ENCODE results near the gene YIPF3.

The YIPF3 gene

GRCh38 chr6:43506171-43506570 is 10.6 kb downstream of the YIPF3 start:
- Histone ChIP-seq H3K27me3 (ENCODE audit: insufficient read depth, poor library complexity, severe bottlenecking) (peaks cover 3% of the 10 kb centered on the region), H3K27ac (replicated peaks) (no peak overlapping the region)
- TF ChIP-seq SPI1 (IDR thresholded peaks at IDR 0.05; ENCODE audit: borderline replicate concordance, low read depth) (no peak), REST (IDR thresholded peaks at IDR 0.05; ENCODE audit: insufficient replicate concordance, low read depth) (no peak), GABPA (IDR thresholded peaks at IDR 0.05; ENCODE audit: low read depth) (no peak), POLR2AphosphoS5 (IDR thresholded peaks at IDR 0.05; ENCODE audit: low read depth) (no peak)
- TF ChIP-seq, protein P1, sequence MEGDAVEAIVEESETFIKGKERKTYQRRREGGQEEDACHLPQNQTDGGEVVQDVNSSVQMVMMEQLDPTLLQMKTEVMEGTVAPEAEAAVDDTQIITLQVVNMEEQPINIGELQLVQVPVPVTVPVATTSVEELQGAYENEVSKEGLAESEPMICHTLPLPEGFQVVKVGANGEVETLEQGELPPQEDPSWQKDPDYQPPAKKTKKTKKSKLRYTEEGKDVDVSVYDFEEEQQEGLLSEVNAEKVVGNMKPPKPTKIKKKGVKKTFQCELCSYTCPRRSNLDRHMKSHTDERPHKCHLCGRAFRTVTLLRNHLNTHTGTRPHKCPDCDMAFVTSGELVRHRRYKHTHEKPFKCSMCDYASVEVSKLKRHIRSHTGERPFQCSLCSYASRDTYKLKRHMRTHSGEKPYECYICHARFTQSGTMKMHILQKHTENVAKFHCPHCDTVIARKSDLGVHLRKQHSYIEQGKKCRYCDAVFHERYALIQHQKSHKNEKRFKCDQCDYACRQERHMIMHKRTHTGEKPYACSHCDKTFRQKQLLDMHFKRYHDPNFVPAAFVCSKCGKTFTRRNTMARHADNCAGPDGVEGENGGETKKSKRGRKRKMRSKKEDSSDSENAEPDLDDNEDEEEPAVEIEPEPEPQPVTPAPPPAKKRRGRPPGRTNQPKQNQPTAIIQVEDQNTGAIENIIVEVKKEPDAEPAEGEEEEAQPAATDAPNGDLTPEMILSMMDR (IDR thresholded peaks at IDR 0.05; ENCODE audit: insufficient read depth, low read length) = no peak

GRCh38 chr6:43505718-43506117 is 11.0 kb downstream of the YIPF3 start:
- TF ChIP-seq, protein P1 (IDR thresholded peaks at IDR 0.05; ENCODE audit: insufficient read depth, low read length) = no peak
- no peak for TF ChIP-seq SPI1 (IDR thresholded peaks at IDR 0.05; ENCODE audit: borderline replicate concordance, low read depth)
- no peak for TF ChIP-seq REST (IDR thresholded peaks at IDR 0.05; ENCODE audit: insufficient replicate concordance, low read depth)
- TF ChIP-seq GABPA (IDR thresholded peaks at IDR 0.05; ENCODE audit: low read depth) = no peak
- no peak for TF ChIP-seq POLR2AphosphoS5 (IDR thresholded peaks at IDR 0.05; ENCODE audit: low read depth)
- DNase-seq (ENCODE audit: low read depth in 1 of 2, low spot score in 1 of 2) = no peak
- Histone ChIP-seq H3K27me3 (ENCODE audit: insufficient read depth, poor library complexity, severe bottlenecking) (peaks cover 3% of the 10 kb centered on the region), H3K4me3 (replicated peaks; ENCODE audit: insufficient read depth, low read length) (no peak overlapping the region), H3K27ac (replicated peaks) (no peak overlapping the region)

More at GRCh38 chr6:43506171-43506570, 10.6 kb downstream of the YIPF3 start:
- H3K4me3 ChIP-seq (replicated peaks; ENCODE audit: insufficient read depth, low read length) = no peak overlapping the region
- DNase-seq (ENCODE audit: low read depth in 1 of 2, low spot score in 1 of 2) = no peak

DNA sequence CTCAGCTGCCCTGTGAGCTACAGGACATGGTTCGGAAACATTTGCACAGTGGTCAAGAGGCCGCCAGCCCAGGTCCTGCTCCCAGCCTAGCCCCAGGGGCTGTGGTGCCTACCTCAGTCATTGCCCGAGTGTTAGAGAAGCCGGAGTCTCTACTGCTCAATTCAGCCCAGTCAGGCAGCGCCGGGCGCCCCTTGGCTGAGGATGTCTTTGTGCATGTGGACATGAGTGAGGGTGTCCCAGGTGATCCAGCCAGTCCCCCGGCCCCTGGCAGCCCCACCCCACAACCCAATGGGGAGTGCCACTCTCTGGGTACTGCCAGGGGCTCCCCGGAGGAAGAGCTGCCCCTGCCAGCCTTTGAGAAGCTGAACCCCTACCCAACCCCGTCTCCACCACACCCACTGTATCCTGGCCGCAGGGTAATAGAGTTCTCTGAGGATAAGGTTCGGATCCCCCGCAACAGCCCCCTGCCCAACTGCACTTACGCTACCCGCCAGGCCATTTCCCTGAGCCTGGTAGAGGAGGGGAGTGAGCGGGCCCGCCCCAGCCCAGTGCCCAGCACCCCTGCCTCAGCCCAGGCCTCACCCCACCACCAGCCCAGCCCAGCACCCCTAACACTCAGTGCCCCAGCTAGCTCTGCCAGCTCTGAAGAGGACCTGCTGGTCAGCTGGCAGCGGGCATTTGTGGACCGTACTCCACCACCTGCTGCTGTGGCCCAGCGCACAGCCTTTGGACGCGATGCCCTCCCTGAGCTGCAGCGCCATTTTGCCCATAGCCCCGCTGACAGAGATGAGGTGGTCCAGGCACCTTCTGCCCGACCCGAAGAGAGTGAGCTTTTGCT is 11.8 kb downstream of the YIPF3 start:
- TF ChIP-seq REST (IDR thresholded peaks at IDR 0.05; ENCODE audit: insufficient replicate concordance, low read depth) = no peak
- no peak for TF ChIP-seq SPI1 (IDR thresholded peaks at IDR 0.05; ENCODE audit: borderline replicate concordance, low read depth)
- TF ChIP-seq POLR2AphosphoS5 (IDR thresholded peaks at IDR 0.05; ENCODE audit: low read depth) = no peak
- TF ChIP-seq, protein P1 (IDR thresholded peaks at IDR 0.05; ENCODE audit: insufficient read depth, low read length) = no peak
- no peak for TF ChIP-seq GABPA (IDR thresholded peaks at IDR 0.05; ENCODE audit: low read depth)

More for the DNA sequence above, 11.8 kb downstream of the YIPF3 start:
- H3K27me3 ChIP-seq (ENCODE audit: insufficient read depth, poor library complexity, severe bottlenecking) = peaks cover 3% of the 10 kb centered on the region
- no peak overlapping the region for H3K27ac ChIP-seq (replicated peaks)
- H3K4me3 ChIP-seq (replicated peaks; ENCODE audit: insufficient read depth, low read length) = no peak overlapping the region
- no peak for DNase-seq (ENCODE audit: low read depth in 1 of 2, low spot score in 1 of 2)

Measured in HL-60 (cell line).